ENCODE results near the gene CTAGE8.
"Not testable (repeated sequence)": the region's sequence is repeated elsewhere in the genome, so short reads cannot be mapped to it uniquely, and the experiment has no call there.

The CTAGE8 gene

GRCh38 chr7:144217200-144217599 lies 51.9 kb downstream of the CTAGE8 start:
- not testable (repeated sequence) for H2BK5ac ChIP-seq (ENCODE audit: low read length); H3K18ac ChIP-seq (ENCODE audit: low read length); DNase-seq (ENCODE audit: low spot score); H3K4me1 ChIP-seq (ENCODE audit: control insufficient read depth in 2 of 2, insufficient read depth in 1 of 2, low read depth in 1 of 2, low read length in 2 of 2); H3K9ac ChIP-seq (ENCODE audit: low read depth, low read length, poor library complexity); H4K91ac ChIP-seq (ENCODE audit: low read depth, low read length, poor library complexity); H3K79me1 ChIP-seq (ENCODE audit: low read depth, low read length); H4K8ac ChIP-seq (ENCODE audit: low read depth, low read length); H3K4ac ChIP-seq (ENCODE audit: low read length); H3K4me3 ChIP-seq (ENCODE audit: low read length in 2 of 2); H3K27me3 ChIP-seq (ENCODE audit: control insufficient read depth in 3 of 3, insufficient read depth in 3 of 3, low read depth in 1 of 3, low read length in 3 of 3); H3K4me2 ChIP-seq (ENCODE audit: insufficient read depth, low read length, poor library complexity, severe bottlenecking); H2BK120ac ChIP-seq (ENCODE audit: low read depth, low read length); H3K14ac ChIP-seq (ENCODE audit: low read length); H3K36me3 ChIP-seq (replicated peaks in 1 of 2; ENCODE audit: control insufficient read depth in 2 of 2, insufficient read depth in 2 of 2, low read length in 2 of 2); H2BK15ac ChIP-seq (ENCODE audit: low read length); H3K23ac ChIP-seq (ENCODE audit: low read depth, low read length, poor library complexity); H2BK12ac ChIP-seq (ENCODE audit: low read length); H2AK5ac ChIP-seq (ENCODE audit: low read depth, low read length); H3K27ac ChIP-seq (replicated peaks; ENCODE audit: low read length); H3K9me3 ChIP-seq (replicated peaks in 1 of 2; ENCODE audit: control insufficient read depth in 2 of 2, insufficient read depth in 1 of 2, low read depth in 1 of 2, low read length in 2 of 2); H2AFZ ChIP-seq (ENCODE audit: low read length)
